Stimulated activated naive CD8-positive, alpha-beta T cell treated with anti-CD3 and anti-CD28 coated beads, Interleukin-15, Interleukin-2, amounts not matched to agents 100 U/mL and 50 U/mL, for 24 hours (primary cell): ENCODE data around the gene PRR16.
"Not testable (repeated sequence)": the region's sequence is repeated elsewhere in the genome, so short reads cannot be mapped to it uniquely, and the experiment has no call there.

Experiments
- ATAC-seq: fragments of 150-1000 bp; cut with Tn5 transposase; one replicate; pipeline ENCODE4 v1.10.0; 2021
- DNase-seq: peaks from one replicate; pipeline ENCODE4 v3.0.0; 2021

PRR16 gene

DNA sequence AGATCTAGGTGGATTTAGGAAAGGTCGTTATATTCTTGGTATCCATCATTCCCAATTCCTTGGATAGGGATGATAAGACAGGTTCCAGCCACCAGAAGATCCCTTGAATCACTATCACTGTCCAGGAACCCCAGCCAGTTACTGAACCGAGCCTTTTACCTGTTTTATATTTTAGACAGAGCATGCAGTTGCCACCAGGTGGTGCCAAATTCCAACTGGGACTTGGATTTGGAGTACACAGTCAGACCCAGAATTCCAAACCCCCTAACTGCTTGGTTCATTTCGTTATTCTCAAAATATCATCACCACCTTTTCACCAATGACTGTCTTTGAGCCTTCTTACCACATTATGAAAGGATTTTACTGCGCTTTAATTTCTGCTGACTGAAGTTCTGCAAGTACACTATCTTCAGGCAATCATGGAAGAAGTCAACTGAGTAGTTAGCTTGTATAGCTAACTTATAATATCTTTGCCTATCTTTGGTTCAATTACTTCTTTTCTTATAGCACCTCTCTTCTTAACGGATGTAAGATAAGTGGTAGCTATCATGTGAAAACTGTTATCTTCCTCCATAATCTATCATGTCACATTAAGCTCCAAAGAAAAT lies 191.8 kb downstream of the PRR16 start:
- peak; percentile 9 for DNase-seq
- no peak for ATAC-seq

DNA sequence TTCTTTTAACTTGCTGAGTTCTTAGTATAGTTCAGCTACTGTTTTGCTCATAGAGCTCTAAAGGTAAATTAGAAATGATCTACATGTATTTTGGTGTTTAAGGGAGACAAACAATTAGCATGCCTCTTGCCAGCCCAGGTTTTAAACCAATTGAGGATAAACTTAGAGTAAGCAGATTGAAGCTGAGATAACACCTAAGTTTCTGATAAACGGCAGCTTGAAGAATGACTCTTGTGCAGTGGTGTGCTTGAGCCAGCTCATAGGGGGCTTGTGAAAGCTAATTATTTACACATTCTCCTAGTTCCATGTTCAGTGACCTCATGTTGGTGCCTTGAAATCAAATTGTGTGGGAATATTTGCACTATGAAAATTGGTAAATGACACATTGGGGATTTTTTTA lies 193.0 kb downstream of the PRR16 start:
- no peak for ATAC-seq

GRCh38 chr5:120677481-120677880 lies 213.4 kb downstream of the PRR16 start:
- ATAC-seq, result no peak
- DNase-seq, result no peak

More for the DNA sequence above, 193.0 kb downstream of the PRR16 start:
- no peak for DNase-seq

DNA sequence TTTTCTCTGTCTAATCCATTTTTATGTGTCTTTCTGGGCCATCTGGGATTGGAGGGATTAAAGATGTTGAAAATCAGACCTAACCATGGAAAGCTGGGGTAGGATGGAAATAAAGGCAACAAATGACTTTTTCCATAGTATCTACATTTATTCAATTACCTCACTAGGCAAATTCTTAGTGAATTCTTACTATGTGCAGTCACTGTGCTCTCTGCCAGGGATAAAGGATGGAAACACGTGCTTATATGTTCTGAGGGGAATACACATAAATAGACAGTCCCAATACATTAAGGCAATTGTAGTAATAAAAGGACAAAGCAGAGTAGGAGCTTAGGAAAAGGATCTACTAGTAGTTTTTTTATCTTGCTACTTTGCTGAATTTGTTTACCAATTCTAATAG lies 214.2 kb downstream of the PRR16 start:
- DNase-seq (no peak), ATAC-seq (no peak)

DNA sequence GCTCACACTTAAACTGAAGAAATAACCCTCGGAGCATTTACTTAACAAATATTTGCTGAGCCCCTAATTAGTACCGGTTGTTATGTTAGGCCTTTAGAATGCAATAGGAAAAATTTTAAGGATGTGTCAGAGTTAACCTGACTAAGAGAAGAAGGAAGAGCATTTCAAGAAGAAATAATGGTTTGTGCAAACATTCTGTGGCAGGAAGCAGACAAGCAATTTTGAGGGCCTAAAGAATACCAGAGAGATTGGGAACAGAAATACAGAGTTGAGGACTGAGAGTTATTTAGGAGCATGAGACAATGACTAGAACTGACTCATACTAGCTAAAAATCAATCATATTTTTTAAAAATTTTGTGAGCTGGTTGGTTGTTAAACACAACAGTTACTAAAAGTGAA lies 218.8 kb downstream of the PRR16 start:
- ATAC-seq (no peak), DNase-seq (no peak)

DNA sequence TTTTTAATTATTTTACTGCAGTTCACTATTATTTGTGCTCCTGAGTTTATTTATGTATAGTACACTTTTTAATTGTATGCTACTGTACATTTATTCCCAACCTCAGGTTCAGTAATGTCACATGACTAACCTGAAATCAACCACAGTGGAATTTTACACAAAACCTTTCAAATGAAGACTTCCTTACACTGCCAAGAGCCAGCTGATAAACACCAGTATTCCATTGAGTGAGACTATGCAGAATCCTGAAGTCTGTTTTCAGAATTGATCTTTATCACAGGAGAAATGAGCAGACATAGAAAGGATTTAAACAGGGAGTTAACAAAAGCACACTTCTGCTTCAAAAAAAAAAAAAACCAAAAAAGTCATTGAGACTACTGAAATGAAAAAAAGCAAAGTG lies 219.5 kb downstream of the PRR16 start:
- ATAC-seq, result no peak

DNA sequence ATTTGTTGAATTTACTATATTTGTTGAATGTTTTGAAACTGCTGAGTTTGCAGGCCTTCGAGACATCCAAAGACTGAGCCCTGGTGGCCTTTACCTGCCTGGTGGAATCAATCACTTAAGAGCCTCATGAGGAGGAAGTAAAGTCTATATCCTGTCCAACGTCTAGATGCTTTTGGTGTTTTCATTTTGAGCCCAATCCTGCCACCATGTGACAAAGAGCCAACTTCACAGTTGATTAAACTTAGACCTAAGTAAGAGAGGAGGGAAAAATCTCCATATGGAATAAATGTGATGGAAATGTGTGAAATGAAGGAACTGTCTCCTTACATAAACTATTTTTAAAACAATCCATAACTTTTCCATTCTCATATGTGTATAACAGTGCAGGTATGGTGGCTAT lies 220.1 kb downstream of the PRR16 start:
- ATAC-seq, result no peak
- DNase-seq, result no peak

More for the DNA sequence above, 219.5 kb downstream of the PRR16 start:
- no peak for DNase-seq

DNA sequence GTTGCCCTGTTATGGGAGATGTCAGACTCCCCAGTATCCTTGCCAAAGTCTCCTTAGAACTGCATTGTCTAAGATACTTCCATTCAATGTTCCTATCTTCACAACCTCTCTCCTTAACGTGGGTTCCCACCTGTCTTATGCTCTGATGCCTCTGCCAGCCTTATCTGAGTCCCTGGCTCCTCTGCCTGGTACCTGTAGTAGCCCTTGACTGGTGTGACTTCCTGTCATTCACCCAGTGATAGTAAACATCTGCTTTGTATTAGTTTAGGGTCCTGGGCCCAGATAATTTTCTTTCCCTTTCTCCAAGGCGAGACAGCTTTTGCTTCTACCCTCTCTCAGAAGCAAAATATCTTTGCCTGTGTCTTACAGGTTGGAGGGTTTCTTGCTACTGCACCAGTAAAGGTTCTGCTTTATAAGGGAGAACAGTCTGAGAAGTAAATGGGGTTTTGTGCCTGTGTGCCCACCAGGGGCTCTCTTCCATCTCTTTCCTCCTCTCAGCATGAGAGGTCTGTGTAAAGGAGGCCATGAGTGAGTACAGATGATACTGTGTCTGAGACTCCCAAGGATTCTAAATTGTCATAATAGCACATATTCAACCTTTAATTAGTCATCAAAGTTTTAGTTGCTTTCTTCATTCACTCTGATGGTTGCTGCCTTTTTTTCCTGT lies 220.8 kb downstream of the PRR16 start:
- no peak for ATAC-seq
- DNase-seq, result no peak

DNA sequence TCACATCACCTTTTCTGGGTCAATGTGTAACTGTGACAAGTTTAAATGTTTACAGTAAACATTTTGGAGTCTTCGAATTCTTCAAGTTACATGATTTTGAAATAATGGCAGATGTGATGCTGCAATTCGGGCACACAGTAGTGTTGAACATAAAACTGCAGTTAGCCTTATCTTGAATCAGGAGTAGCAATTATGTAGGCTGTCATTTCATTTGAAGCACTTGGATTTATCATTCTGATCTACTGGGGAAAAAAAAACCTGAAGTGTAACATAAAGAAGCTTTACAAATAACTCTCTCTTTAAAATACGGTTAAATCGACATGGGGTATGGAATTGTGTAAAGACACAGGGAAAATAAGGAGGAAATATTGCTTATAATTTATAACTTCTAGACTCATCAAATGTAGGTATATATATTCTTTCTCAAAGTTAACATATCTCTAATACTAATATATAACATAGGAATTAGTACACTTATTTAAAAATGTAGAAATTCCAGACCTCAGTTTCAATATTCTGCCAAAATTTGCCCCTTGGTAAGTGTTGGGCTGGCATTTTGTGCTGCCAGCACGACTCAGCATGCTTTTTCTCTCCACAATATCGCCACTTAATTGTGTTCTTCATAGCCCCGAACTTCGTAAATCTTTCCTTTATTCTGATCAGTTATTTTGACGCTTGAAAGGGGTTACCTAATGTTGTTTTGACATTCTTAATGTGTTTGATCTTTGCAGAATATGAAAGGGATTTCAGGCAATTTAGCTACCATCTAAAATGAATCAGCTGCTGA lies 226.7 kb downstream of the PRR16 start:
- DNase-seq (no peak), ATAC-seq (no peak)

GRCh38 chr5:120692325-120692724 lies 228.2 kb downstream of the PRR16 start:
- no peak for ATAC-seq
- no peak for DNase-seq

GRCh38 chr5:120695368-120695880 lies 231.3 kb downstream of the PRR16 start:
- DNase-seq (no peak), ATAC-seq (no peak)

DNA sequence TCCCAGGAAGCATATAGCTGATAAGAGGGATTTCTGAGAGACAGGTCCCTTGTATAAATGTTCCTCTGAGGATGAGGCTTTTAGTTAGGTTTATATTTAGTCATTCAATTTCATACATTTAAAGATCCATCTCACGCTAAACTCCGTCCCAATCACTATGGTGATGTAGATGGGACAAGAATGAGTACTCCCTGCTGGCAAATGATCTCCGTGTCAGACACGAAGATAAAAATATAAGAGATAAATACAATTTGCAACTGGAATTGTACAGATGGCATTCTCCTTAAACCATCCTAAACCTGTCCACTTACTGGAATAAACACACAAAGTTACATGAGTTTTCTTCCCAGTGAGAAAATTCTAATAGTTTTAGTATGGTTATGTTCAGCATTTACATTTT lies 233.0 kb downstream of the PRR16 start:
- DNase-seq, result no peak
- ATAC-seq, result no peak

- ATAC-seq, DNase-seq: not testable (repeated sequence)
Observed at GRCh38 chr5:120697670-120698327, 233.7 kb downstream of the PRR16 start.

DNA sequence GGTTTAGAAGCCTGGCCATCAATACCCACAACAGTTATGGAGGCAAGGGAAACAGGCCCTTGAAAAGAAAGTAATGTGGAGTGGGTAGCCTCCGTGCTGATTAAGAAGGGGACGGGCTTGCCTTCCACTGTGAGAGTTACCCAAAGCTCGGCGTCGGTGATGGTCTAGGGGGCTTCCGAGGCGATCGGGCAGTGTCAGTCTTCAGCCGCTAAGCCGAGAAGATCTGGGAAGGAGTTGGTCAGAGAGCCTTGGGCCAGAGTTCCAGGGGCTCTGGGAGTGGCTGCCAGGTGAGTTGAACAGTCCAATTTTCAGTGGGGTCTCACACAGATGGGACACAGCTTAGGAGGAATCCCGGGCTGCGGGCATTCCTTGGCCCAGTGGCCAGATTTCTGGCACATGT lies 236.6 kb downstream of the PRR16 start:
- not testable (repeated sequence) for ATAC-seq, DNase-seq

DNA sequence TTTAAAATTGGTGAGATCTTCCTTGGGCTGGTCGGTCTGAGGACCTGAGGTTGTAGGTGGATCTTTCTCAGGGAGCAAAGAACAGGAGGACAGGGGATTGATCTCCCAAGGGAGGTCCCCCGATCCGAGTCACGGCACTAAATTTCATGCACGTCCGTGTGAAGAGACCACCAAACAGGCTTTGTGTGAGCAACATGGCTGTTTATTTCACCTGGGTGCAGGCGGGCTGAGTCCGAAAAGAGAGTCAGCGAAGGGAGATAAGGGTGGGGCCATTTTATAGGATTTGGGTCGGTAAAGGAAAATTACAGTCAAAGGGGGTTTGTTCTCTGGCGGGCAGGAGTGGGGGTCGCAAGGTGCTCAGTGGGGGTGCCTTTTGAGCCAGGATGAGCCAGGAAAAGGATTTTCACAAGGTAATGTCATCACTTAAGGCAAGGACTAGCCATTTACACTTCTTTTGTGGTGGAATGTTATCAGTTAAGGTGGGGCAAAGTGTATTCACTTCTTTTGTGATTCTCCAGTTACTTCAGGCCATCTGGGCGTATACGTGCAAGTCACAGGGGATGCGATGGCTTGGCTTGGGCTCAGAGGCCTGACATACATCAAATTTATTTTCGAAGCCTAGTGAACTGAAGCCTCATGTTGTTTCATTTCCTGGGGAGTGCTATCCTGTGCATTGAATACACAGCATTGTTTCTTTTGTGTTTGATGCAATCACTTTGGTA lies 238.9 kb downstream of the PRR16 start:
- DNase-seq, ATAC-seq: not testable (repeated sequence)

DNA sequence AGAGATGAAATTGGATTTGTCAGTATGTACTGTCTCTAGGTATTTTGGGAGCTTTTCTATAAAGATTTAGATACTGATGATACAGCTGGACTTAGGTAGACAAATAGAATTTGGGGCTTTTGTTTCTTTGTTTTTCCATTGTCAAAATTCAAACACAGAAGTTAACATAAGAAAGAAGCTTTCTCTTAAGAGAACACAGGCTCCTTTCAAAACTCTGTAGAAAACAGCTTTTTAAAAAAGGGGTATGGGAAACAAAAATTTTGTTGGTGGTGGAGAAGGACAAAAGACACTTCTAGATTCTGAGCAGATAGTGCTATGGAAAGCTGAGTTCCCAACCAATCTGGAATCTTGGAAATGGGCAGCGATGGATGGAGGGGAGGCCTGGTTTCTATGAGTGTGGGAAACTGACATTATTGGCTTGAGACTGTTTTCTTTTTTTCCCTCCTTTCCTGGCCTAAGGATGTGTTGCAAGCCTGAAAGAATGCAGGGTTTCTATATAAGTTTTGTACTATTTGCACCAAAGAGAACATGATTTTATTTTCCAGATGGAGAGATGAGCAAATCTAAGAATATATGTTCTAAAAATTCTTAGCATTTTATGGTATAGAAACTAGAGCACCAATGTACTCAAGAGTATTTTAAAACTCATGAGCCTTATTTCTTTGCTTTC lies 240.0 kb downstream of the PRR16 start:
- no peak for ATAC-seq
- no peak for DNase-seq

DNA sequence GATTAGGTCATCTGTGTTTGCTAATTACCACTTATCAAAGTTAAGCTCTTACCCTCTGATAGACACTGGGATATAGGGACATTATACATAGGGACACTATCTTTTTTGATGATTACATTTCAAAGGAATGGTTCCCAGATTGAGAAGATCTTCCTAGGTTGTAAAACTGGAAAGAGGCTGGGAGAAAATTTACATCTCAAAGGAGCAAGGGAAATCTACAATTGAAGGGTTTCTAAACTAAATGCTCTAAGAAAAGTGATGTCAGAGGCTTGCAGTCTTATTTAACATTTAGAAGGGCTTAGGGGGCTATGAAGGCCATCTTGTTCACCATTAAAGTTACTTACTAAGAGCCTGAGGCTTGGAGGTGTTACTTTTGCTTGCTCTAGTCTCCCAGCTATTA lies 242.8 kb downstream of the PRR16 start:
- no peak for ATAC-seq

DNA sequence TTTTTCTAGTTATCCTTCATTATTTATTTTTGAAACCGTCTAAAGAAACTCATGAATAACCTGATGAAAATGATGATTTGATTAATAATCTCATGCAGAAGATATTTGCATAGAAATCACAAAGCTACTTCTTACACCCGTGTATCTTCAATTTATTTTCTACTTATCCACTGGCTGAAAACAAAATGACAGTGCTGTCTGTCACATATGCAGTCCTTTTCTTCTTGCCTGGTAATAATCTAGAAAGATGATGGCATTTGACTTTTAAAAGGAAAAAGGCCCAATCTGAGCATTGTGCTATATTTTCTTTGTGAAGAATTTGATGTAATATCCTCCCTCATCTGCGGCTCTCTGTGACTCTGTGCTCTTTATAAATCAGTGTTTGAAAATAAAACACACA lies 253.3 kb downstream of the PRR16 start:
- ATAC-seq, result no peak
- DNase-seq, result no peak

More for the DNA sequence above, 242.8 kb downstream of the PRR16 start:
- DNase-seq, result no peak

- ATAC-seq (no peak), DNase-seq (no peak)
Observed at GRCh38 chr5:120730214-120730613, 266.1 kb downstream of the PRR16 start.

- DNase-seq, result no peak
- no peak for ATAC-seq
Observed at GRCh38 chr5:120734033-120734432, 269.9 kb downstream of the PRR16 start.

DNA sequence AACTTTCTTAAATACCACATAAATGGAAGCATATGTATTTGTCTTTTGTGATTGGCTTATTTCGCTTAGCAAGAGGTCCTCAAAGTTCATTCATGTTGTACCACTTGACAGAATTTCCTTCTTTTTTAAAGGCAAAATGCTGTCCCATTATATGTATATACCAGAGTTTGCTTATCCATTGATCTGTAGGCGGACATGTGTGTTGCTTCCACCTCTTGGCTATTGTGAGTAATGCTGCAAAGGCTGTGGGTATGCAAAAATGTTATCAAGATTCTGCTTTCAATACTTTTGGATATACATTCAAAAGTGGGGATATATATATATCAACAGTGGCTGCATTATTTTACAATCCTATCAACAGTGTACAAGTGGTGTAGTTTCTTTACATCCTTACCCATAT lies 271.0 kb downstream of the PRR16 start:
- ATAC-seq, result no peak
- no peak for DNase-seq
